HepG2 (cell line): Measurements from ENCODE around the gene GRAMD1A. TPM values are rescaled to one million over a fixed set of nuclear protein-coding genes. Genes with fewer than 3 reads are reported as not detected.

Experiments used
- ASH2L ChIP-seq: fragments of 300-600, 200-600 bp; sonication (generic); IDR thresholded peaks from 2 replicates; pipeline ENCODE4 v1.7.0; 2017; ENCODE audit warnings: low read depth, mild to moderate bottlenecking, moderate library complexity, mixed read lengths, low read length; ENCODE audit not compliant: insufficient read length
- DMAP1 ChIP-seq: IDR thresholded peaks from 2 replicates; pipeline ENCODE4 v1.6.1; 2016
- GATAD1 ChIP-seq: IDR thresholded peaks from 2 replicates; pipeline ENCODE4 v1.6.1; 2016; ENCODE audit warnings: missing genetic modification reagents, missing compliant biosample characterization
- HIVEP1 ChIP-seq: sonication (generic); formaldehyde crosslinking; IDR thresholded peaks from 2 replicates; pipeline ENCODE4 v1.4.0; 2020; ENCODE audit warnings: mild to moderate bottlenecking, missing genetic modification reagents
- MXD4 ChIP-seq: IDR thresholded peaks from 2 replicates; pipeline ENCODE4 v1.6.1; 2016; ENCODE audit warnings: mild to moderate bottlenecking, missing biosample characterization, missing genetic modification reagents
- NCOA5 ChIP-seq: sonication (generic); formaldehyde crosslinking; IDR thresholded peaks from 2 replicates; pipeline ENCODE4 v1.4.0; 2020; ENCODE audit warnings: missing genetic modification reagents
- PHF20 ChIP-seq: sonication (generic); formaldehyde crosslinking; IDR thresholded peaks from 2 replicates; pipeline ENCODE4 v1.5.0; 2020; ENCODE audit warnings: mild to moderate bottlenecking, missing genetic modification reagents
- PHF21A ChIP-seq: sonication (generic); formaldehyde crosslinking; IDR thresholded peaks from 2 replicates; pipeline ENCODE4 v1.5.0; 2020; ENCODE audit warnings: mild to moderate bottlenecking, missing genetic modification reagents
- RAD21 ChIP-seq: fragments of 450-650 bp; formaldehyde crosslinking; IDR thresholded peaks from 2 replicates; pipeline ENCODE4 v1.5.0; 2020; ENCODE audit warnings: mild to moderate bottlenecking
- RBM39 ChIP-seq: fragments of 200-400 bp; formaldehyde crosslinking; IDR thresholded peaks from one replicate; pipeline ENCODE4 v1.6.1; 2018; ENCODE audit warnings: antibody characterized with exemption, mild to moderate bottlenecking, low read depth, low read length; ENCODE audit not compliant: poor library complexity, severe bottlenecking
- RFX3 ChIP-seq: IDR thresholded peaks from 2 replicates; pipeline ENCODE4 v1.6.1; 2016; ENCODE audit warnings: missing biosample characterization, missing genetic modification reagents
- SMC3 ChIP-seq: IDR thresholded peaks from 2 replicates; pipeline ENCODE4 v1.6.1; 2011; ENCODE audit warnings: low read length, improper control_type of control experiment
- SMYD3 ChIP-seq: sonication (generic); formaldehyde crosslinking; IDR thresholded peaks from 2 replicates; pipeline ENCODE4 v1.8.1; 2023; ENCODE audit warnings: mild to moderate bottlenecking, missing genetic modification reagents
- SRSF9 ChIP-seq: fragments of 200-400 bp; formaldehyde crosslinking; IDR thresholded peaks from 2 replicates; pipeline ENCODE4 v1.6.1; 2018; ENCODE audit warnings: borderline replicate concordance, mild to moderate bottlenecking, low read depth, low read length; ENCODE audit not compliant: insufficient read depth, poor library complexity, severe bottlenecking
- TGIF2 ChIP-seq: IDR thresholded peaks from 2 replicates; pipeline ENCODE4 v1.6.1; 2016; ENCODE audit warnings: control low read depth, missing compliant biosample characterization
- ZBTB8A ChIP-seq: sonication (generic); formaldehyde crosslinking; IDR thresholded peaks from 2 replicates; pipeline ENCODE4 v1.4.0; 2020; ENCODE audit warnings: mild to moderate bottlenecking, low read depth, missing genetic modification reagents, borderline replicate concordance
- ZNF501 ChIP-seq: sonication (generic); formaldehyde crosslinking; IDR thresholded peaks from 2 replicates; pipeline ENCODE4 v1.5.1; 2020; ENCODE audit warnings: mild to moderate bottlenecking, moderate library complexity, missing genetic modification reagents
- ZNF597 ChIP-seq: sonication (generic); formaldehyde crosslinking; IDR thresholded peaks from 2 replicates; pipeline ENCODE4 v1.5.0; 2020; ENCODE audit warnings: missing genetic modification reagents
- ZNF777 ChIP-seq: sonication (generic); formaldehyde crosslinking; IDR thresholded peaks from 2 replicates; pipeline ENCODE4 v1.4.0; 2020; ENCODE audit warnings: missing genetic modification reagents
- ZSCAN12 ChIP-seq: sonication (generic); formaldehyde crosslinking; IDR thresholded peaks from 2 replicates; pipeline ENCODE4 v1.9.0; 2021; ENCODE audit warnings: mild to moderate bottlenecking, missing genetic modification reagents
- polyA plus RNA-seq, 8 experiments: library from polyadenylated mRNA; depleted of rRNA in 3 of 8; stranded (reverse) in 7 of 8; unstranded in 1 of 8; fragments of >200 nt; fragmentation: Illumina TruSeq in 4 of 8; extraction: Trizol in 4 of 8; gene quantifications; 2 replicates each; pipeline versions ENCODE4 v1.2.1 to v1.2.3, GENCODE V29; 2011 to 2016; ENCODE audit warnings: low read depth in 4 of 8, missing spikeins in 1 of 8, mixed read lengths in 1 of 8; ENCODE audit not compliant: insufficient read depth in 1 of 8
- total RNA-seq, 5 experiments: library from RNA; depleted of rRNA; stranded (reverse); fragments of >200 nt; fragmentation: Illumina TruSeq; extraction: Trizol; gene quantifications; 2 replicates each; pipeline ENCODE4 v1.2.3, GENCODE V29; 2016; ENCODE audit warnings: low read depth in 1 of 5
- TF ChIP-seq, protein P1 (sequence below): sonication (generic); formaldehyde crosslinking; IDR thresholded peaks from 2 replicates; pipeline ENCODE4 v1.4.0; 2020; ENCODE audit warnings: low read depth, missing genetic modification reagents
- TF ChIP-seq, protein P2 (sequence below): IDR thresholded peaks from 2 replicates; pipeline ENCODE4 v1.6.1; 2016
- TF ChIP-seq, protein P3 (sequence below): sonication (generic); formaldehyde crosslinking; IDR thresholded peaks from 2 replicates; pipeline ENCODE4 v1.5.0; 2020; ENCODE audit warnings: missing genetic modification reagents, mild to moderate bottlenecking, borderline replicate concordance

Gene GRAMD1A
- total and polyA plus RNA-seq, 2 of the 13 experiments (the other 11 are each of a cell fraction or from before 2014, with no cell fraction given): 14.7 to 181 TPM

DNA sequence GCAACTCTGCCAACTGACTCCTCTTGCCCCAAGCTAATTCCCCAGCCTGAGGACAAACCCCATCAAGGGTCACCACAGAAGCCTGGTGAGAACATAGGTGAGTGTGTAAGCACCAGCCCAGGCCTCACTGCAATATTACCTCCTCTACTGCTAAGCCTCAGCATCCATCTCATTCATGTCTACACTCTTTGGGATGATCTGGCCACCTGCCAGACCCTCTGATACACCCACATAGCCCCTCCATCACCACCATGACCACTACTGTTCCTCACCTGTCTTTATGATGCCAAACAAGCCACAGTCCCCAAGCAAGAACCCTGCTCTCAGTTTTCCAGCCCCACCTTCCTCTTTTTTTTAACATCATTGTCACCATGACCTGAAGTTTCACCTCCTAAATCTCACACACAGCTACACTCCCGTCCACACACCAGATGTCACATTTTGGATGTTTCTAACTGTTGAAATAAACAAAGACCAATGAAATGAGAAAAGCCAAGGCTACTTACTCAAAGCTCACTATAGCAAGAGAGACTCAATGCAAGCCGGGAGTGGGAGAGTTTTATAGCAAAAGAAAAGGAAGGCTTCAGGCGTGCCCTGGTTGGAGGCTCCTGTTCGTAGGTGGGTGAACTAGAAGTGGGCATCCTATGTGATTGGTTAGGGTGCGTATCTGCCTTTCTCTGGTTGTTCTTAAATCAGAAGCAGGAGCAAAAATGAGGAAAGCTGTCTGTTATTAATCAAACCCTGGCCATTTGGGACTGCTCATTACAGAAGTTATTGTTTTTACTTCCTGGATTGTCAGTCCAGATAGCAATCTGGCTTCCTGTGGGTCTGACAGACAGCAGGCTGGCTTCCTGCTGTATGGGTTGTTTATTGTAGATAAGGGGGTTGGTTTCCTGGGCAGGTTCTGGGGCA lies 38.1 kb upstream of the GRAMD1A start (continued):
- TF ChIP-seq PHF20 (CRISPR knock-in tag) (0 out of 2 replicates have a peak, but pooled peaks have one; percentile 31), ZBTB8A (CRISPR knock-in tag) (no peak), GATAD1 (CRISPR knock-in tag) (peak; percentile 30; the same call in 1 of the 2 replicates), SMC3 (no peak), HIVEP1 (CRISPR knock-in tag) (no peak), NCOA5 (CRISPR knock-in tag) (no peak), DMAP1 (no peak), RAD21 (CRISPR knock-in tag) (no peak), ZNF501 (CRISPR knock-in tag) (no peak), RBM39 (no peak), TGIF2 (CRISPR knock-in tag) (peak; percentile 86), PHF21A (CRISPR knock-in tag) (peak; percentile 54; the same call in 1 of the 2 replicates), MXD4 (no peak), ASH2L (no peak), RFX3 (CRISPR knock-in tag) (no peak), ZSCAN12 (CRISPR knock-in tag) (peak; percentile 59; the same call in 1 of the 2 replicates), SRSF9 (no peak), ZNF777 (no peak), SMYD3 (CRISPR knock-in tag) (no peak), ZNF597 (CRISPR knock-in tag) (no peak)
- TF ChIP-seq, protein P1, sequence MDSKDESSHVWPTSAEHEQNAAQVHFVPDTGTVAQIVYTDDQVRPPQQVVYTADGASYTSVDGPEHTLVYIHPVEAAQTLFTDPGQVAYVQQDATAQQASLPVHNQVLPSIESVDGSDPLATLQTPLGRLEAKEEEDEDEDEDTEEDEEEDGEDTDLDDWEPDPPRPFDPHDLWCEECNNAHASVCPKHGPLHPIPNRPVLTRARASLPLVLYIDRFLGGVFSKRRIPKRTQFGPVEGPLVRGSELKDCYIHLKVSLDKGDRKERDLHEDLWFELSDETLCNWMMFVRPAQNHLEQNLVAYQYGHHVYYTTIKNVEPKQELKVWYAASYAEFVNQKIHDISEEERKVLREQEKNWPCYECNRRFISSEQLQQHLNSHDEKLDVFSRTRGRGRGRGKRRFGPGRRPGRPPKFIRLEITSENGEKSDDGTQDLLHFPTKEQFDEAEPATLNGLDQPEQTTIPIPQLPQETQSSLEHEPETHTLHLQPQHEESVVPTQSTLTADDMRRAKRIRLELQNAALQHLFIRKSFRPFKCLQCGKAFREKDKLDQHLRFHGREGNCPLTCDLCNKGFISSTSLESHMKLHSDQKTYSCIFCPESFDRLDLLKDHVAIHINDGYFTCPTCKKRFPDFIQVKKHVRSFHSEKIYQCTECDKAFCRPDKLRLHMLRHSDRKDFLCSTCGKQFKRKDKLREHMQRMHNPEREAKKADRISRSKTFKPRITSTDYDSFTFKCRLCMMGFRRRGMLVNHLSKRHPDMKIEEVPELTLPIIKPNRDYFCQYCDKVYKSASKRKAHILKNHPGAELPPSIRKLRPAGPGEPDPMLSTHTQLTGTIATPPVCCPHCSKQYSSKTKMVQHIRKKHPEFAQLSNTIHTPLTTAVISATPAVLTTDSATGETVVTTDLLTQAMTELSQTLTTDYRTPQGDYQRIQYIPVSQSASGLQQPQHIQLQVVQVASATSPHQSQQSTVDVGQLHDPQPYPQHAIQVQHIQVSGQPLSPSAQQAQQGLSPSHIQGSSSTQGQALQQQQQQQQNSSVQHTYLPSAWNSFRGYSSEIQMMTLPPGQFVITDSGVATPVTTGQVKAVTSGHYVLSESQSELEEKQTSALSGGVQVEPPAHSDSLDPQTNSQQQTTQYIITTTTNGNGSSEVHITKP (CRISPR knock-in tag): no peak; the same call in 1 of the 2 replicates
- TF ChIP-seq, protein P2, sequence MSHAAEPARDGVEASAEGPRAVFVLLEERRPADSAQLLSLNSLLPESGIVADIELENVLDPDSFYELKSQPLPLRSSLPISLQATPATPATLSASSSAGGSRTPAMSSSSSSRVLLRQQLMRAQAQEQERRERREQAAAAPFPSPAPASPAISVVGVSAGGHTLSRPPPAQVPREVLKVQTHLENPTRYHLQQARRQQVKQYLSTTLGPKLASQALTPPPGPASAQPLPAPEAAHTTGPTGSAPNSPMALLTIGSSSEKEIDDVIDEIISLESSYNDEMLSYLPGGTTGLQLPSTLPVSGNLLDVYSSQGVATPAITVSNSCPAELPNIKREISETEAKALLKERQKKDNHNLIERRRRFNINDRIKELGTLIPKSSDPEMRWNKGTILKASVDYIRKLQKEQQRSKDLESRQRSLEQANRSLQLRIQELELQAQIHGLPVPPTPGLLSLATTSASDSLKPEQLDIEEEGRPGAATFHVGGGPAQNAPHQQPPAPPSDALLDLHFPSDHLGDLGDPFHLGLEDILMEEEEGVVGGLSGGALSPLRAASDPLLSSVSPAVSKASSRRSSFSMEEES (CRISPR knock-in tag): 0 out of 2 replicates have a peak, but pooled peaks have one; percentile 42
- TF ChIP-seq, protein P3, sequence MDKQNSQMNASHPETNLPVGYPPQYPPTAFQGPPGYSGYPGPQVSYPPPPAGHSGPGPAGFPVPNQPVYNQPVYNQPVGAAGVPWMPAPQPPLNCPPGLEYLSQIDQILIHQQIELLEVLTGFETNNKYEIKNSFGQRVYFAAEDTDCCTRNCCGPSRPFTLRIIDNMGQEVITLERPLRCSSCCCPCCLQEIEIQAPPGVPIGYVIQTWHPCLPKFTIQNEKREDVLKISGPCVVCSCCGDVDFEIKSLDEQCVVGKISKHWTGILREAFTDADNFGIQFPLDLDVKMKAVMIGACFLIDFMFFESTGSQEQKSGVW: no peak
